Fibroblast of the aortic adventitia (primary cell): ENCODE measurements around the gene IGF1R. TPM values are rescaled to one million over a fixed set of nuclear protein-coding genes. Genes with fewer than 3 reads are reported as not detected.

Experiments
- DNase-seq: peaks from one replicate; pipeline ENCODE4 v3.0.0-alpha.2; 2010; ENCODE audit warnings: low read depth
- H3K4me3 ChIP-seq: 2 replicates; pipeline ENCODE4 v1.5.1; 2011; ENCODE audit warnings: low read depth, mild to moderate bottlenecking, control low read depth, low read length, moderate library complexity
- total RNA-seq: library from RNA; depleted of rRNA; stranded (reverse); fragments of >200 nt; gene quantifications from 2 replicates; pipeline ENCODE4 v1.2.3, GENCODE V29; 2012; ENCODE audit warnings: low replicate concordance
- TF ChIP-seq, protein P1 (sequence below): IDR thresholded peaks from 2 replicates; pipeline ENCODE4 v1.5.1; 2011; ENCODE audit warnings: mild to moderate bottlenecking, low read length, control low read depth, inconsistent platforms; ENCODE audit not compliant: insufficient read depth

The IGF1R gene
- total RNA-seq, 1 donor = 45.6 TPM

DNA sequence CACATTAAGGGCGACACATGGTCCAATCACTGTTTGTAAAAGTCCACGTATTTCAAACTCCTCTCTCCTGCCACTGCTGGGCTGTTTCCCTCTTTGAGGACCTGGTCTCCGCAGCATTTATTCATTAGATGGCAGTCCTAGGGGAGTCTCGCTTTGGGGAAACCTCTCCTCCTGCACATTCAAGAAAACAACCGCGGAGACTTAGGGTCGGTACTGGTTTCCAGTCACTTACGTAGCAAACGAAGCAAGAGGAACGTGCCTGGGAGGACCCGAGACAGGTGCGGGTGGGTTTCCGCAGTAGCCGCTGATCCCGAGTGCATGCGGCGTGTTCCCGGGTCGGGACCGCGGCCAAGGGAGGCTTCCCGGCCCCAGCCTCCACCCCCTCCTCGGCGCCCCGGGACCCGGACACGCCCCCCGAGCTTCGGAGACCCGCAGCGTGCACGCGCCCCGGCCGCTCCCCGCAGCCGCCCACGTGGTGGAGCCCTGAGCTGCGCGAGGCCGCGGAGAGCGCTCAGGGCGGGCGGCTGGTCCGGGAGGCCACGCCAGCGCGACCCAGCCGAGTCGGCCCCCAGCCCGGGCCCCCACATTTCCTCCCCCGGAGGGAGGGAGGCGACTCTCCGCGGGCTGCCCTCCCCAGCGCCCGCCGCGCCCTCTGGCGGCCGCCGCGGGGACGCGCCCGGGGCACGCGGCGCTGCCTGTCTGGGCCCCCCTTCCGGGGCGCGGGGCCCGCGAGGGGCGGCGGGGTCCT, 1.1 kb upstream of the IGF1R start:
- TF ChIP-seq, protein P1, sequence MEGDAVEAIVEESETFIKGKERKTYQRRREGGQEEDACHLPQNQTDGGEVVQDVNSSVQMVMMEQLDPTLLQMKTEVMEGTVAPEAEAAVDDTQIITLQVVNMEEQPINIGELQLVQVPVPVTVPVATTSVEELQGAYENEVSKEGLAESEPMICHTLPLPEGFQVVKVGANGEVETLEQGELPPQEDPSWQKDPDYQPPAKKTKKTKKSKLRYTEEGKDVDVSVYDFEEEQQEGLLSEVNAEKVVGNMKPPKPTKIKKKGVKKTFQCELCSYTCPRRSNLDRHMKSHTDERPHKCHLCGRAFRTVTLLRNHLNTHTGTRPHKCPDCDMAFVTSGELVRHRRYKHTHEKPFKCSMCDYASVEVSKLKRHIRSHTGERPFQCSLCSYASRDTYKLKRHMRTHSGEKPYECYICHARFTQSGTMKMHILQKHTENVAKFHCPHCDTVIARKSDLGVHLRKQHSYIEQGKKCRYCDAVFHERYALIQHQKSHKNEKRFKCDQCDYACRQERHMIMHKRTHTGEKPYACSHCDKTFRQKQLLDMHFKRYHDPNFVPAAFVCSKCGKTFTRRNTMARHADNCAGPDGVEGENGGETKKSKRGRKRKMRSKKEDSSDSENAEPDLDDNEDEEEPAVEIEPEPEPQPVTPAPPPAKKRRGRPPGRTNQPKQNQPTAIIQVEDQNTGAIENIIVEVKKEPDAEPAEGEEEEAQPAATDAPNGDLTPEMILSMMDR = peak; percentile 25
- H3K4me3 ChIP-seq = peak overlapping the region; percentile 77
- DNase-seq = peak; percentile 56

DNA sequence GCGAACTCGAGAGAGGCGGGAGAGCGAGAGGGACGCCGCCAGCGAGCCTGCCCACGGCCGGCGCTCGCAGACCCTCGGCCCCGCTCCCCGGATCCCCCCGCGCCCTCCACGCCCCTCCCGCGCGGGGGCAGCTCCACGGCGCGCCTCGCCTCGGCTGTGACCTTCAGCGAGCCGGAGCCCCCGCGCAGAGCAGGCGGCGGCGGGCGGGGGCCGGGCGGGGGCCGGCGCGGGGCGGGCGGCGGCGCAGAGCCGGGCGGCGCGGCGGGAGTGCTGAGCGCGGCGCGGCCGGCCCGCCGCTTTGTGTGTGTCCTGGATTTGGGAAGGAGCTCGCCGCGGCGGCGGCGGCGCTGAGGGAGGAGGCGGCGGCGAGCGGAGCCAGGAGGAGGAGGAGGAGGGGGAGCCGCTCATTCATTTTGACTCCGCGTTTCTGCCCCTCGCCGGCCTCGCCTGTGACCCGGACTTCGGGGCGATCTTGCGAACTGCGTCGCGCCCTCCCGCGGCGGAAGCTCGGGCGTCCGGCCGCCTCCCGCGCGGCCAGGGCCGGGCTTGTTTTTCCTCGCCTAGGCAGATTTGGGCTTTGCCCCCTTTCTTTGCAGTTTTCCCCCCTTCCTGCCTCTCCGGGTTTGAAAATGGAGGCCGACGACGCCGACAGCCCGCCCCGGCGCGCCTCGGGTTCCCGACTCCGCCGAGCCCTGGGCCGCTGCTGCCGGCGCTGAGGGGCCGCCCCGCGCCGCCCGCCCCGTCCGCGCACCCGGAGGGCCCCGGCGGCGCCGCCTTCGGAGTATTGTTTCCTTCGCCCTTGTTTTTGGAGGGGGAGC, 524 bp downstream of the IGF1R start:
- peak overlapping the region; percentile 87 for H3K4me3 ChIP-seq
- TF ChIP-seq, protein P1 = no peak
- peak; percentile 43 for DNase-seq

DNA sequence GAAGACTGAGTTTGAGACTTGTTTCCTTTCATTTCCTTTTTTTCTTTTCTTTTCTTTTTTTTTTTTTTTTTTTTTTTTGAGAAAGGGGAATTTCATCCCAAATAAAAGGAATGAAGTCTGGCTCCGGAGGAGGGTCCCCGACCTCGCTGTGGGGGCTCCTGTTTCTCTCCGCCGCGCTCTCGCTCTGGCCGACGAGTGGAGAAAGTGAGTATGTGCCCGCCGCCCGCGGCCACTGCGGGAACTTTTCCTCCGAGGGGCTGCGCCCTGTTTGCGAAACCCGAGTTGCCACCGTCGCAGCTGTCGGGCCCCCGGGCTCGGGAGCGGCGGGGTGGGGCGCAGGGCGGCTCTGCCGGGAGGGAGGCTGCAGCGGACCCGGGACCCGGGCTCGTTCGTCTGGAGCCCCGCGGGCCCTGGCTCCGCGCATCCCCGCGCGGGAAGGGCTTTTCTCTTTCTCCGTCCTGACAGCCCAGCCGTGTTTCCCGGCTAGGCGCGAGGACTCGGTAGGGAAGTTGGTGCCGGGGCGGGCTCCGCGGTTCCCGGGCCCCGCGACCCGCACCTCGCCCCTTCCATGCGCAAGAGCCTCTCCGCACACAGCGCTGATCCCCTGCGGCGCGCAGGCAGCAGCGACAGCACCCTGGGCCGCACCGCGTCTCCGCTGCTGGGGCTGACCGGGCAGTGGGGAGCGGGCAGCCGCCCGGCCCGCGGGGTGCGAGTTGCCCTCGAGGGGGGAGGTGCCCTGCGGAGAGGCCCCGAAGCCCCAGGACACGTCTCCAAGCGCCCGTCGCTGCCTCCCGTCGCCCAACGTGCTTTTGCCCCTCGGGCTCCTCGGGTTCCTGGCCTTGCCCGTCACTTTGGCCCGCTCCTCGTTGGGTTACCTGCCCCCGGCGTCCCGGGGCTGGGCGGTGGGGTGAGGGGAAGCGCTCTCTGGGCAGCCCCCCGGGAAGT, 1.4 kb downstream of the IGF1R start:
- TF ChIP-seq, protein P1 = peak; percentile 42
- H3K4me3 ChIP-seq = peak overlapping the region; percentile 87
- peak; percentile 33 for DNase-seq

DNA sequence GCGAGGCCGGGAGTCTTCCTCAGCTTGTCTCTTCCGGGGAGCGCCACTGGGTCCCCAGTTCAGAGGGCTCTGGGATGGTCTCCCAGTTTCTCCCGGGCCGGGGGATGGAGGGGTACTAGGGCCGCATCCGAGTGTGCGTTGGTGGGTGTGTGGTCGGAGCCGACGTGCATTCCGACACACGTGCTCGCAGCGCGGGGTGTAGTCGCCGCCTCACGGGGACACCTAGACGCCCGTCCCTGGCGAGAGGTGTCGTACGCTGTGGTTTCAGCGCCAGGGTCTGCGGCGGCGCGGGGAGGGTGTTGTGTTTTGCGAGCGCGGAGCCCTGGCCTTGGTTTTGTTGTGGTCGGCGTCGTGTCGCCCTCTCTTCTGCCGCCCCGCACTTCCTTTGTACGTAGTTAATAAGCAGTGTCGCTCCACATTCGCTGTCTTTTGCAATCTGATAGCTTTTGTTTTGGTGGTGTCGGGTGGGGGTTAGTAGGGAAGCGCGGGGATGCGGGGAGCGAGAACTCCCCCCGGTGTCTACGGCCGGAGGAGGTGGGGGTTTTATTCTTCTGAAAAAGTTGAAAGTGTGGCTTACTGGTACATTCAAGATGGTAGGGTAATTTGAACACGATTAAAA, 2.2 kb downstream of the IGF1R start:
- peak; percentile 51 for DNase-seq
- TF ChIP-seq, protein P1 = no peak
- peak overlapping the region; percentile 87 for H3K4me3 ChIP-seq

DNA sequence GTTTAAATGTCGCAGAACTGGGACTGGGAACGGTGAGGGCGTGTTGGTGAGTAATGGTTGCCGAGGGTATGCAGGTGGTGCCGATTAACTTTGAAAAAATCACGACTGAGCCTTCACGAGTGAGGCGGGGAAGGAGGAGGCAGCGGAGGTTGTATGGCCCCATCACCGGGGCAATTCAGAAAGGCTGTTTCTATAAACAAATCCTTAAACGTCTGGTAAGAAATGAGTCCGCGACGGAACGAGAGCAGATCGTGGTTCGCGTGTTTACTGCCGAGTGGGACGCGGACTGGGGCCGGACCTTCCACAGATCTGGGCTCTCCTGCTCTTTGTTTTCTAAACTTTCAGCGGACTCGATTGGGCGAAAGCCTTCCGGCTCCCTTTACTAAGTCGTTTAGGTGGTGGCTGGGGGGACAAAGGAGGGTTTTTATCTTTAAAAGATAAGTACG, 2.7 kb downstream of the IGF1R start:
- H3K4me3 ChIP-seq = peak overlapping the region; percentile 87
- TF ChIP-seq, protein P1 = no peak
- DNase-seq = peak; percentile 58

DNA sequence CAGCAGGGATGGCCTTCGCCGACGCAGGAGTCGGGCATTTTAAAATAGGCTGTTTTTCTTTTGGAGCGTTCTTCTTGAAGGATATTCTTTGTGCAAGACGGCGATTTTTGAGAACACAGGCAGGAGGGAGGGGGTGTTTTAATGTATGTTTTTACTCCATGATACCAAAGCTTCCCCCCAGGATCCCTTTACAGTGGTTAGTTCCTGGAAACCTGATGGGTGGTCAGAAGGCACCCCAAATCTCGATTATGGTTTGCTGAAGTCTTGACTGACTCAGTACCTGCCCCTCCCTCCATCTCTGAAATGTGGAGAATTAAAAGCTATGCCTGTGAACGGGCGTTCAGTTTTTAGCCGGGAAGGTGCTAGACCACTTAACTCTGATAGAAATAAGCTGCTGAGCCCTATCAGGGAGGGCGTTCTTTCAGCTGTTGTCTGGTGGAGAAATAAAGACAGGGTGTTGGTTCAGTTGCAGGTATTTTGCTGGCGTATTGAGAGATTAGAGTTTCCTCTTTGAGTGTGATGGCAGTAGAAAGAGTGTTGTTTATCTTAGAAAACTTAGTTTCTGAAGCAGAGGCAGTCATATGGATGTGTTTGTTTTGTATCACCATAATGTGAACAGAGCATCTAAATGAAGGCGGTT, 3.4 kb downstream of the IGF1R start:
- peak; percentile 64 for DNase-seq
- TF ChIP-seq, protein P1 = no peak

More for the DNA sequence above, 3.4 kb downstream of the IGF1R start:
- H3K4me3 ChIP-seq = peak overlapping the region; percentile 87
